IMR-90 (cell line): ENCODE data around the gene CRABP1. TPM values are rescaled to one million over a fixed set of nuclear protein-coding genes. Genes with fewer than 3 reads are reported as not detected.

ENCODE experiments used
- ATAC-seq: fragments of 200-7000 bp; cut with Tn5 transposase; 2 replicates; pipeline ENCODE4 v1.9.1; 2020; ENCODE audit warnings: low read depth, mild to moderate bottlenecking, moderate library complexity
- BruUV-seq: library from RNA; stranded (reverse); fragments of 400-500 nt; replicated peaks from 2 replicates; lab custom pipeline; 2021; lab: Mats Ljungman, UMichigan
- CTCF ChIA-PET: fragments of 300-600 bp; formaldehyde crosslinking; extraction: SDS; loops from one replicate; lab custom pipeline; 2021; ENCODE audit warnings: antibody characterized with exemption; lab: Yijun Ruan, JAX
- POLR2A ChIA-PET: fragments of 300-600 bp; sonication (Branson Sonifier 250); formaldehyde crosslinking; loops from one replicate; lab custom pipeline; 2022; ENCODE audit warnings: antibody characterized with exemption; ENCODE audit not compliant: unreplicated experiment; lab: Charles Lee
- DNase-seq: peaks from one replicate; pipeline ENCODE4 v3.0.0; 2013
- H2AFZ ChIP-seq: replicated peaks from 2 replicates; pipeline ENCODE3; 2013; ENCODE audit warnings: low read length, mild to moderate bottlenecking; ENCODE audit not compliant: poor library complexity
- H2AK5ac ChIP-seq: 2 replicates; pipeline ENCODE4 v1.6.1; 2013; ENCODE audit warnings: low read depth, low read length, inconsistent platforms
- H2AK9ac ChIP-seq: replicated peaks from 2 replicates; pipeline ENCODE3; 2013; ENCODE audit warnings: mild to moderate bottlenecking, low read depth, low read length, moderate library complexity; ENCODE audit not compliant: poor library complexity
- H2BK120ac ChIP-seq: 2 replicates; pipeline ENCODE4 v1.6.1; 2013; ENCODE audit warnings: low read depth, low read length, inconsistent platforms
- H2BK15ac ChIP-seq: 3 replicates; pipeline ENCODE4 v1.6.1; 2013; ENCODE audit warnings: low read depth, low read length, inconsistent platforms
- H2BK20ac ChIP-seq: 2 replicates; pipeline ENCODE4 v1.6.1; 2013; ENCODE audit warnings: low read depth, mild to moderate bottlenecking, inconsistent platforms, low read length, moderate library complexity
- H2BK5ac ChIP-seq: 2 replicates; pipeline ENCODE4 v1.6.1; 2013; ENCODE audit warnings: mild to moderate bottlenecking, low read depth, low read length, inconsistent platforms; ENCODE audit not compliant: poor library complexity, severe bottlenecking
- H3K14ac ChIP-seq: replicated peaks from 2 replicates; pipeline ENCODE4 v1.6.1; 2013; ENCODE audit warnings: low read depth, low read length, inconsistent platforms
- H3K18ac ChIP-seq: 2 replicates; pipeline ENCODE4 v1.6.1; 2013; ENCODE audit warnings: low read depth, low read length, control low read depth
- H3K23ac ChIP-seq: 2 replicates; pipeline ENCODE4 v1.6.1; 2013; ENCODE audit warnings: low read depth, low read length, inconsistent platforms
- H3K27ac ChIP-seq: 2 replicates; pipeline ENCODE4 v1.5.1; 2013; ENCODE audit warnings: mild to moderate bottlenecking, control low read depth, low read length; ENCODE audit not compliant: insufficient read depth
- H3K27me3 ChIP-seq: 2 replicates; pipeline ENCODE4 v1.6.1; 2013; ENCODE audit warnings: low read length; ENCODE audit not compliant: control insufficient read depth, insufficient read depth
- H3K36me3 ChIP-seq: 2 replicates; pipeline ENCODE4 v1.6.1; 2013; ENCODE audit warnings: low read length, mixed read lengths; ENCODE audit not compliant: control insufficient read depth, insufficient read depth
- H3K4ac ChIP-seq: 2 replicates; pipeline ENCODE4 v1.6.1; 2013; ENCODE audit warnings: low read depth, low read length, inconsistent platforms
- H3K4me1 ChIP-seq: 2 replicates; pipeline ENCODE4 v1.6.1; 2013; ENCODE audit warnings: low read length, mixed read lengths; ENCODE audit not compliant: control insufficient read depth, insufficient read depth
- H3K4me2 ChIP-seq: 2 replicates; pipeline ENCODE4 v1.6.1; 2013; ENCODE audit warnings: low read depth, mild to moderate bottlenecking, control low read depth, low read length, moderate library complexity
- H3K4me3 ChIP-seq: 2 replicates; pipeline ENCODE4 v1.5.1; 2013; ENCODE audit warnings: low read depth, mild to moderate bottlenecking, control low read depth, low read length, moderate library complexity; ENCODE audit not compliant: insufficient read depth
- H3K56ac ChIP-seq: 2 replicates; pipeline ENCODE4 v1.6.1; 2013; ENCODE audit warnings: low read length, inconsistent platforms; ENCODE audit not compliant: insufficient read depth; ENCODE audit errors: extremely low read depth
- H3K79me1 ChIP-seq, 2 experiments: 2 replicates each; pipeline ENCODE4 v1.6.1; 2013; ENCODE audit warnings: low read length in 2 of 2, inconsistent platforms in 1 of 2, low read depth in 1 of 2
- H3K9ac ChIP-seq: 2 replicates; pipeline ENCODE4 v1.6.1; 2013; ENCODE audit warnings: low read depth, low read length, control low read depth
- H3K9me1 ChIP-seq: 2 replicates; pipeline ENCODE4 v1.6.1; 2013; ENCODE audit warnings: low read length, inconsistent platforms; ENCODE audit not compliant: insufficient read depth
- H3K9me3 ChIP-seq: 2 replicates; pipeline ENCODE4 v1.6.1; 2013; ENCODE audit warnings: low read length; ENCODE audit not compliant: control insufficient read depth, insufficient read depth
- H4K20me1 ChIP-seq: 2 replicates; pipeline ENCODE4 v1.6.1; 2013; ENCODE audit warnings: low read length, inconsistent platforms; ENCODE audit not compliant: insufficient read depth
- H4K5ac ChIP-seq: 2 replicates; pipeline ENCODE4 v1.6.1; 2013; ENCODE audit warnings: mild to moderate bottlenecking, low read depth, low read length, control low read depth
- H4K8ac ChIP-seq, 2 experiments: 2 replicates each; pipeline ENCODE4 v1.6.1; 2013; ENCODE audit warnings: low read depth in 2 of 2, low read length in 2 of 2, control low read depth in 1 of 2, inconsistent platforms in 1 of 2
- H4K91ac ChIP-seq: 2 replicates; pipeline ENCODE4 v1.6.1; 2013; ENCODE audit warnings: low read depth, low read length, inconsistent platforms; ENCODE audit not compliant: insufficient read depth
- MAFK ChIP-seq: IDR thresholded peaks from 2 replicates; pipeline ENCODE4 v1.6.1; 2012; ENCODE audit warnings: low read depth, low read length, improper control_type of control experiment
- NFE2L2 ChIP-seq: fragments of 150-350 bp; IDR thresholded peaks from 2 replicates; pipeline ENCODE4 v1.6.1; 2016; ENCODE audit warnings: low read depth, mild to moderate bottlenecking, low read length
- RCOR1 ChIP-seq: IDR thresholded peaks from 2 replicates; pipeline ENCODE4 v1.6.1; 2012; ENCODE audit warnings: mild to moderate bottlenecking, low read length, improper control_type of control experiment; ENCODE audit not compliant: insufficient replicate concordance
- WGBS, 2 experiments: methylation state at CpG; one replicate each; pipeline versions ENCODE4 v1.1.5 to v1.1.7; 2013; ENCODE audit warnings: missing lambda C conversion rate in 2 of 2; ENCODE audit not compliant: insufficient read length in 1 of 2; ENCODE audit errors: extremely low coverage in 2 of 2; 5-methylcytosine and 5-hydroxymethylcytosine counted together
- dilution Hi-C: fragments of 300-500 bp; cut with HindIII; formaldehyde crosslinking; loops from one replicate; pipeline ENCODE4 v1.14.3; 2018; ENCODE audit warnings: low sequenced_read_pairs; ENCODE audit not compliant: unreplicated experiment
- in situ Hi-C: fragments of 300-500 bp; cut with MboI; formaldehyde crosslinking; loops from 3 replicates; pipeline ENCODE4 v1.14.3; 2019; ENCODE audit warnings: low sequenced_read_pairs, inconsistent platforms, mixed read lengths
- intact Hi-C: fragments of 100-400 bp; cut with micrococcal nuclease; formaldehyde crosslinking; loops from 2 replicates; pipeline ENCODE4 v1.10.0; 2022
- polyA plus RNA-seq, 3 experiments: library from polyadenylated mRNA; depleted of rRNA; stranded (reverse); fragments of >200 nt; gene quantifications; 2 replicates each; pipeline ENCODE4 v1.2.3, GENCODE V29; 2012; ENCODE audit warnings: low replicate concordance in 1 of 3
- total RNA-seq: library from RNA; depleted of rRNA; stranded (reverse); fragments of >200 nt; gene quantifications from 2 replicates; pipeline ENCODE4 v1.2.3, GENCODE V29; 2012
- TF ChIP-seq, protein P1 (sequence below): fragments of 150-350 bp; IDR thresholded peaks from 2 replicates; pipeline ENCODE4 v1.6.1; 2017; ENCODE audit warnings: mild to moderate bottlenecking, antibody characterized with exemption, low read length, low read depth

The CRABP1 gene
- total and polyA plus RNA-seq, 2 of the 4 experiments (the other 2 are of a cell fraction), result not detected

DNA sequence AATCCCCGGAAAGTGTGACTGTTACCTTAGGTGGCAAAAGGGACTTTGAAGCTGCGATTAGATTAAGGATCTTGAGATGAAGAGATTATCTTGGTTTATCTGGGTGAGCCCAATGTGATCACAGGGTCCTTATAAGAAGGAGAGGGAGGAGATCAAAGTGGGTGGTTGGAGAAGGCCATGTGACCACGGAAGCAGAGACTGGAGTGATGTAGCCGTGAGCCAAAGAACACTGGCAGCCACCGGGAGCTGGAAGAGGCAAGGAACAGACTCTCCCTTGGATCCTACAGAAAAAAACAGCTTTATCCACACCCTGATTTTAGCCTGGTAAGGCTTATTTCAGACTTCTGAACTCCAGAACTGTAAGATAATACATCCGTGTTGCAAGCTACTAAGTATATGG lies 29.9 kb downstream of the CRABP1 start:
- Histone ChIP-seq H4K5ac (no peak overlapping the region), H2BK15ac (no peak overlapping the region), H2AK9ac (no peak overlapping the region), H3K4ac (no peak overlapping the region), H3K4me1 (no peaks in the 10 kb centered on the region), H3K14ac (no peak overlapping the region), H3K4me3 (no peak overlapping the region), H2BK5ac (no peak overlapping the region), H3K56ac (no peak overlapping the region), H2BK20ac (no peak overlapping the region), H3K9ac (no peak overlapping the region), H3K18ac (no peak overlapping the region), H3K27ac (no peak overlapping the region), H4K8ac (no peak overlapping the region), H3K9me1 (no peaks in the 10 kb centered on the region), H2AFZ (no peak overlapping the region), H3K79me1 (no peaks in the 10 kb centered on the region), H2AK5ac (no peak overlapping the region), H3K9me3 (no peaks in the 10 kb centered on the region), H4K20me1 (no peaks in the 10 kb centered on the region), H2BK120ac (no peak overlapping the region), H3K4me2 (no peak overlapping the region), H4K91ac (no peak overlapping the region), H3K27me3 (peaks cover 33% of the 10 kb centered on the region), H3K36me3 (no peaks in the 10 kb centered on the region), H3K23ac (no peak overlapping the region)
- no peak for TF ChIP-seq NFE2L2
- no peak for TF ChIP-seq MAFK
- TF ChIP-seq RCOR1, result no peak
- TF ChIP-seq, protein P1, sequence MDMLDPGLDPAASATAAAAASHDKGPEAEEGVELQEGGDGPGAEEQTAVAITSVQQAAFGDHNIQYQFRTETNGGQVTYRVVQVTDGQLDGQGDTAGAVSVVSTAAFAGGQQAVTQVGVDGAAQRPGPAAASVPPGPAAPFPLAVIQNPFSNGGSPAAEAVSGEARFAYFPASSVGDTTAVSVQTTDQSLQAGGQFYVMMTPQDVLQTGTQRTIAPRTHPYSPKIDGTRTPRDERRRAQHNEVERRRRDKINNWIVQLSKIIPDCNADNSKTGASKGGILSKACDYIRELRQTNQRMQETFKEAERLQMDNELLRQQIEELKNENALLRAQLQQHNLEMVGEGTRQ, result no peak
- DNase-seq (no peak), ATAC-seq (no peak)
- intact Hi-C loops, result no loop called here
- in situ Hi-C loops, result no loop called here
- ChIA-PET CTCF (interaction anchor here (0.6 to 1.1 kb wide), 2 partner anchors 13 to 658 kb away, joined by 3 to 4 read pairs; no protein-coding TSS in a partner anchor), POLR2A (no interaction called here)
- dilution Hi-C loops, result no loop called here
- BruUV-seq, result no TSS peak
- no CpG with 5 or more reads among the region's 6 CpGs for WGBS, 2 experiments
